SK-N-SH (cell line): Measurements from ENCODE around the gene PTPRG. TPM values are rescaled to one million over a fixed set of nuclear protein-coding genes. Genes with fewer than 3 reads are reported as not detected.
A peak's percentile ranks its signal among the peaks of the same experiment; 100 is the strongest.

ENCODE experiments used
- CTCF ChIA-PET: fragments of 300-600, 350-600 bp; formaldehyde crosslinking; extraction: SDS; loops from one replicate; lab custom pipeline; 2021; lab: Yijun Ruan, JAX
- POLR2A ChIA-PET: fragments of 350-600 bp; sonication (Branson Sonifier 250); formaldehyde crosslinking; extraction: SDS; loops from one replicate; lab custom pipeline; 2020; ENCODE audit warnings: antibody characterized with exemption, inconsistent platforms; lab: Yijun Ruan, JAX
- DNase-seq: peaks from one replicate; pipeline ENCODE4 v3.0.0; 2012
- H2AFZ ChIP-seq: fragments of 200-600 bp; sonication (generic); 2 replicates; pipeline ENCODE4 v1.8.1; 2016; ENCODE audit warnings: antibody characterized with exemption, mild to moderate bottlenecking, low read depth
- H3F3A ChIP-seq: fragments of 200-600 bp; sonication (generic); replicated peaks from 2 replicates; pipeline ENCODE3; 2016; ENCODE audit warnings: antibody characterized with exemption, mild to moderate bottlenecking; ENCODE audit not compliant: insufficient read depth
- H3K27ac ChIP-seq, 2 experiments: fragments of 200-500 bp in 1 of 2; fragments of 200-600 bp in 1 of 2; sonication (Bioruptor generic) in 1 of 2; sonication (generic), shearing (Covaris generic) in 1 of 2; 2 replicates each; pipeline versions ENCODE4 v1.5.1 to v1.6.1; 2014 to 2016; ENCODE audit warnings: low read depth in 2 of 2, inconsistent platforms in 1 of 2, low read length in 1 of 2, mild to moderate bottlenecking in 1 of 2, mixed read lengths in 1 of 2
- H3K27me3 ChIP-seq: fragments of 200-600 bp; sonication (generic), shearing (Covaris generic); 2 replicates; pipeline ENCODE4 v1.6.1; 2016; ENCODE audit warnings: mixed run types; ENCODE audit not compliant: insufficient read depth
- H3K36me3 ChIP-seq, 2 experiments: fragments of 200-500 bp in 1 of 2; fragments of 200-600 bp in 1 of 2; sonication (Bioruptor generic) in 1 of 2; sonication (generic) in 1 of 2; replicated peaks in 1 of 2; 2 replicates each; pipeline versions ENCODE3 to v1.5.1; 2014 to 2016; ENCODE audit warnings: low read length in 1 of 2, mild to moderate bottlenecking in 1 of 2; ENCODE audit not compliant: insufficient read depth in 2 of 2, control insufficient read depth in 1 of 2
- H3K4me1 ChIP-seq, 2 experiments: fragments of 200-500 bp in 1 of 2; fragments of 200-600 bp in 1 of 2; sonication (Bioruptor generic) in 1 of 2; sonication (generic), shearing (Covaris generic) in 1 of 2; 2 replicates each; pipeline versions ENCODE4 v1.5.1 to v1.6.1; 2014 to 2016; ENCODE audit warnings: low read depth in 1 of 2, low read length in 1 of 2, mixed run types in 1 of 2; ENCODE audit not compliant: insufficient read depth in 2 of 2, control insufficient read depth in 1 of 2
- H3K4me2 ChIP-seq: fragments of 200-600 bp; sonication (generic), shearing (Covaris generic); 2 replicates; pipeline ENCODE4 v1.6.1; 2017; ENCODE audit warnings: mixed run types
- H3K4me3 ChIP-seq, 2 experiments: fragments of 200-500 bp in 1 of 2; fragments of 200-600 bp in 1 of 2; sonication (Bioruptor generic) in 1 of 2; sonication (generic), shearing (Covaris generic) in 1 of 2; 2 replicates each; pipeline versions ENCODE4 v1.5.1 to v1.8.1; 2014 to 2016; ENCODE audit warnings: low read depth in 2 of 2, inconsistent platforms in 1 of 2, low read length in 1 of 2, mild to moderate bottlenecking in 1 of 2, mixed read lengths in 1 of 2, moderate library complexity in 1 of 2
- H3K79me2 ChIP-seq: fragments of 200-600 bp; sonication (generic); 2 replicates; pipeline ENCODE4 v1.8.1; 2017; ENCODE audit warnings: mild to moderate bottlenecking; ENCODE audit not compliant: insufficient read depth
- H3K9ac ChIP-seq: fragments of 200-600 bp; sonication (generic); 2 replicates; pipeline ENCODE4 v1.6.1; 2017; ENCODE audit warnings: mixed run types
- H3K9me2 ChIP-seq: fragments of 200-600 bp; sonication (generic); 2 replicates; pipeline ENCODE4 v1.6.1; 2017; ENCODE audit warnings: mixed run types
- H3K9me3 ChIP-seq: fragments of 200-600 bp; sonication (generic); 2 replicates; pipeline ENCODE4 v1.6.1; 2017; ENCODE audit warnings: mixed run types, mild to moderate bottlenecking, moderate library complexity
- H4K20me1 ChIP-seq: fragments of 200-600 bp; sonication (generic); 2 replicates; pipeline ENCODE4 v1.6.1; 2017; ENCODE audit warnings: mild to moderate bottlenecking, mixed run types; ENCODE audit not compliant: insufficient read depth
- CHD2 ChIP-seq: fragments of 150-350 bp; IDR thresholded peaks from 2 replicates; pipeline ENCODE4 v1.6.1; 2018; ENCODE audit warnings: low read length; ENCODE audit not compliant: partially characterized antibody
- ELF1 ChIP-seq: IDR thresholded peaks from 2 replicates; pipeline ENCODE4 v1.4.0; 2012
- EZH2phosphoT487 ChIP-seq: fragments of 200-600 bp; sonication (generic); IDR thresholded peaks from 2 replicates; pipeline ENCODE4 v1.6.1; 2017; ENCODE audit warnings: low read depth, mixed run types, mild to moderate bottlenecking, antibody characterized with exemption, moderate library complexity, borderline replicate concordance
- FOXM1 ChIP-seq: IDR thresholded peaks from 2 replicates; pipeline ENCODE4 v1.4.0; 2012; ENCODE audit warnings: low read depth, mild to moderate bottlenecking
- GABPA ChIP-seq: IDR thresholded peaks from 2 replicates; pipeline ENCODE4 v1.4.0; 2012; ENCODE audit warnings: low read depth, mild to moderate bottlenecking
- MEF2A ChIP-seq: IDR thresholded peaks from 2 replicates; pipeline ENCODE4 v1.4.0; 2012; ENCODE audit warnings: low read depth, borderline replicate concordance
- POLR2AphosphoS5 ChIP-seq: IDR thresholded peaks from 2 replicates; pipeline ENCODE4 v1.6.1; 2012; ENCODE audit warnings: low read depth, low read length
- RAD21 ChIP-seq: IDR thresholded peaks from 2 replicates; pipeline ENCODE4 v1.6.1; 2012; ENCODE audit warnings: mild to moderate bottlenecking, low read length
- RCOR1 ChIP-seq: fragments of 150-350 bp; IDR thresholded peaks from 2 replicates; pipeline ENCODE4 v1.6.1; 2017; ENCODE audit warnings: antibody characterized with exemption, low read length
- RXRA ChIP-seq: IDR thresholded peaks from 2 replicates; pipeline ENCODE4 v1.4.0; 2012; ENCODE audit warnings: low read depth, mild to moderate bottlenecking, borderline replicate concordance
- TCF12 ChIP-seq: IDR thresholded peaks from 2 replicates; pipeline ENCODE4 v1.4.0; 2012
- WGBS: methylation state at CpG from one replicate; pipeline ENCODE4 v1.1.6; 2017; ENCODE audit warnings: low lambda C conversion rate; 5-methylcytosine and 5-hydroxymethylcytosine counted together
- polyA plus RNA-seq, 3 experiments: library from polyadenylated mRNA; depleted of rRNA; stranded (reverse); fragments of >200 nt; gene quantifications; 2 replicates each; pipeline ENCODE4 v1.2.3, GENCODE V29; 2012

The PTPRG gene
- polyA plus RNA-seq, 1 of the 3 experiments (the other 2 are of a cell fraction) = 14.1 TPM

DNA sequence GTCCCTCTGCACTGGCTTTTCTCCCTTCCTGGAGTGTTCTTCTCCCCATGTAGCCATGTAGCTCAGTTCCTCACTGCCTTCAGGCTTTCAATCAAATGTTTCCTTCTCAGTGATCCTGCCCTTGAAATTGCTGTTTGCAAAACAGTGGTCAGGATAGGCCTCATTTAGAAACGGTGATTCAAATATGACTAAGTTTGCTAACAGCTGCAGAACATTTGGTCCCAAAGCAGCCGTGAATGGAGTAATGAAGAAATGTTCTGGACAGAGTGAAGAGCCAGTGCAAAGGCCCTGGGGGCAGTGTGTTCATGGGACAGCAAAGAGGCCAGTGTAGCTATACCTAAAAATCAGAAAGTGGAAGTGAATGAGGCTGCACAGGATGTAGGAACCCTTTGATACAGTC lies 588.6 kb downstream of the PTPRG start:
- H3K36me3 ChIP-seq = no peaks in the 10 kb centered on the region
- TF ChIP-seq TCF12 = peak; percentile 23; the same call in 1 of the 2 replicates
- no peak for TF ChIP-seq EZH2phosphoT487
- TF ChIP-seq MEF2A = no peak
- TF ChIP-seq, all 33 proteins: peak for 1
- 45% methylated on average over 2 of the region's 2 CpGs for WGBS
- 0 out of 4 replicates have a peak, but pooled peaks cover 0 to 5% of the 10 kb centered on the region in 2 experiments for H3K4me1 ChIP-seq
- H4K20me1 ChIP-seq = no peaks in the 10 kb centered on the region
- no peak overlapping the region for H3K4me3 ChIP-seq
- no peaks in the 10 kb centered on the region for H3K79me2 ChIP-seq
- no peak overlapping the region for H3K9ac ChIP-seq
- H3K4me2 ChIP-seq = no peak overlapping the region
- H2AFZ ChIP-seq = no peak overlapping the region
- no peaks in the 10 kb centered on the region for H3K9me3 ChIP-seq
- H3K9me2 ChIP-seq = no peaks in the 10 kb centered on the region
- CTCF ChIA-PET = interaction anchor here (0.6 kb wide), 1 partner anchor 253 kb away, joined by 3 read pairs; no protein-coding TSS in a partner anchor
- POLR2A ChIA-PET = no interaction called here
- H3K27ac ChIP-seq = no peak overlapping the region
- DNase-seq = no peak
- H3K27me3 ChIP-seq = no peaks in the 10 kb centered on the region
- no peaks in the 10 kb centered on the region for H3F3A ChIP-seq

DNA sequence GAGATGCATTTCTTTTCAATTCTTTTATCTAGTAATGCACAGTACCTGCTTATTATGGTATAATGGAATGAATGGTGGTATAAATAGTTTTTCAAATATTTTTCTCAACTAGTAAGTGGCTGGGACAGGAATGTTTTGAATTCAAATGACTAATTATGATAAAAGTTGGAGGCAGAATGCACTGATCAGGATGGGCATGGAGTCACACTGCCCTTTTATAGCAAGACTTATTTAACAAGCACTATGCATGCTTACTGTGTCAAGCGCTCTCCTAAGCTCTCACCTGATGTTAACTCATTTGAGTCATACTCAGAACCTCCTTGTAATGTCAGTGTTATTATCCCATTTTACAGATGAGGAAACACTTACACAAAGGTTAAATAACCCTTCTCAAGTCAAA lies 590.2 kb downstream of the PTPRG start:
- Histone ChIP-seq H3K9me3 (no peaks in the 10 kb centered on the region), H3K4me2 (no peak overlapping the region), H3K79me2 (no peaks in the 10 kb centered on the region), H3K27ac (no peak overlapping the region), H2AFZ (no peak overlapping the region), H4K20me1 (no peaks in the 10 kb centered on the region), H3K4me1 (0 out of 4 replicates have a peak, but pooled peaks cover 0 to 5% of the 10 kb centered on the region in 2 experiments), H3K27me3 (no peaks in the 10 kb centered on the region), H3K9me2 (no peaks in the 10 kb centered on the region), H3F3A (no peaks in the 10 kb centered on the region)
- CTCF ChIA-PET = no interaction called here
- POLR2A ChIA-PET = no interaction called here
- 94% methylated on average over 1 of the region's 1 CpG for WGBS
- no peak for TF ChIP-seq GABPA
- TF ChIP-seq, all 33 proteins: peak for 0
- no peak for DNase-seq
- no peaks in the 10 kb centered on the region for H3K36me3 ChIP-seq
- no peak overlapping the region for H3K9ac ChIP-seq
- H3K4me3 ChIP-seq = no peak overlapping the region

- Histone ChIP-seq H3K9me2 (no peaks in the 10 kb centered on the region), H3K27me3 (no peaks in the 10 kb centered on the region), H3K4me3 (no peak overlapping the region), H3K36me3 (peaks cover 0 to 6% of the 10 kb centered on the region in 2 experiments), H3K27ac (no peak overlapping the region), H3K4me2 (no peak overlapping the region)
- POLR2A ChIA-PET = no interaction called here
- no peak for TF ChIP-seq FOXM1
- TF ChIP-seq CHD2 = no peak
- TF ChIP-seq ELF1 = no peak
- no peak for TF ChIP-seq POLR2AphosphoS5
- no peak for TF ChIP-seq RAD21
- TF ChIP-seq TCF12 = no peak
- no peak for TF ChIP-seq RCOR1
- TF ChIP-seq RXRA = no peak
- TF ChIP-seq, all 33 proteins: peak for 0
- Histone ChIP-seq H3K9ac (no peak overlapping the region), H3K79me2 (no peaks in the 10 kb centered on the region), H4K20me1 (no peaks in the 10 kb centered on the region), H3F3A (no peaks in the 10 kb centered on the region), H3K4me1 (0 out of 4 replicates have a peak, but pooled peaks cover 0 to 5% of the 10 kb centered on the region in 2 experiments), H3K9me3 (no peaks in the 10 kb centered on the region), H2AFZ (no peak overlapping the region)
- CTCF ChIA-PET = interaction anchor here (0.6 to 1.2 kb wide), 2 partner anchors 35 to 100 kb away, joined by 4 read pairs; no protein-coding TSS in a partner anchor
- DNase-seq = no peak
- 67% methylated on average over 1 of the region's 1 CpG for WGBS
Measured at GRCh38 chr3:62153231-62153630, 591.9 kb downstream of the PTPRG start.
